Measurements from ENCODE around the gene GLI1.
"Not testable (repeated sequence)": the region's sequence is repeated elsewhere in the genome, so short reads cannot be mapped to it uniquely, and the experiment has no call there.

Gene GLI1

DNA sequence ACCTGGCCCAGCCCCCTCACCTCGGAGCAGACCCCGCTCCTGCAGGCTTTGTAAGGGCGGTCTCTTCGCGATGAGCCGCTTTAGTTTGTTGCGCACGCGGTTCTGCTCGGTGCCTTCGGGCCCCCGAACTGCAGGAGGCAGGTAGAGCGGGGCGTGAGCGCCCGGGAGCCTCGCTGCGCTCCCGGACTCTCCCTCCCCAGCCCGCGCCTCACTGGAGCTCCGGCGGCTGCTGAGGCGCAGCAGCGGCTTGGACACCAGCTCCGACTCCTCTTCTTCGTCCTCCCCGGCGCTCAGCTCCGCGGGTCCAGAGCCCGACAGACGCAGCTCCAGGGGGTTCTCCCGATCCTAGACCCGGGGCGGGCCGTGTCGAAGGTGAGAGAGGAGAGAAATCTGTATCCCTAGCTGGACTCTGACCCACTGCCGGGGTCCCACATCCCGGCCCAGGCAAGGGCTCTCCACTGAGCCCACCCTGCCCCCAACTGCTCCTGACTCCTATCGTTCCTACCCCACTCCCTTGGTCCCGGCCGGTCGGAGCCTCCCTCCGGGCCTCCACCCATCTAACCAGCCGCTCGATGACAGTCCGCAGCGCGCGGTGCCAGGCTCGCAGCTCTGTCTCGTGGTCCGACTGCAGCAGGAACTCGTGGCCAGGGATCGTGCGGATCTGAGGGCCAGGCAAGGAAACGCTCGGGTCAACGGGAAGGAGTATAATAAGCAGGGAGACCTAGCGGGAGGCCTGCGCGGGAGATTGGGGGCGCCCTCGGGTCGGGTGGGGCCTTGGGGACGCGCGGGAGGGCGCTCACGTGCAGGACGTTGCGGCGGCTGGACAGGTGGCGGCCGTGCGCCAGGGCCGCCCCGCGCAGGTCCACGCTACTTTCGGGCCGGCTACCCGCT, 15.9 kb downstream of the GLI1 start:
- DNase-seq = peak in 2 of 56 donors; percentile 10 to 16

DNA sequence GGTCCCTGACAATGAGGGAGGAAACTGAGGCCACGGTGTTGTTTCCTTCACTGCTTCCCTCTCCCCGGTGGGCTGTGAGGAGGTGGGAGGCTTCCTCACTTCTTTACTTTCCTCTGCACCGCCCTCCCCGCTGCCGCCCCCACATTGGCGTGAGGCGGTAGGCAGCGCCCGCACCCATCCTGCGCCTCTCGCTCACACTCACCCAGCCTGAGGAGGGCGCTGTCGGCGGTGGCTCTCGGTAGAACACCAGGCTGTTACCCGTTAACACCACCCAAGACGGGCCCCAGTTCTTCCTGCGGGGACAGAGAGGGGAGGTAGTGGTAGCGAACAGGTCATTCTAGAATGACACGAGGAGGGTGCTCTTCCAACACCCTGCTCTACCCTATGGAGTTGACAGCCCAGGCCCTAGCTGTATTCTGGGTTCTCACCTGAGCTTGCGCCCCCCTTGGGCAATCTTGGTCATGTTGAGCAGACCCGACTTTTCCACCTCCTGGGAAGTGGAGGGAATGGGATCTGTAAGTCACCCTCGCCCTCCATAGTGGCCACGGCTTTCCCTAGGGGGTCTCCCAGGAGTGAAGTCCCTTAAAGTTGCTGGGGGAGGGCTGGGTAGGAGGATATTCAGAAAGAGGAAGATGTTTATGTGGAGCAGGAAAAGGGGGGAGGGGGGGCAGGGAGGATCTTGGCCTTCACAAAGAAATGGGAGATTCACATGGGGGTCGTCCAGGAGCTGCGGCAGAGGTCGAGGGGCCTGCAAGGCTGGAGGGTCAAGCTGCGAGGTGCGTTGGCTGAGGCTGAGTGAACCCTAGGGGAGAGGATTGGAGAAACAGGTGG, 16.8 kb downstream of the GLI1 start:
- DNase-seq = peak in 1 of 56 donors; percentile 10

DNA sequence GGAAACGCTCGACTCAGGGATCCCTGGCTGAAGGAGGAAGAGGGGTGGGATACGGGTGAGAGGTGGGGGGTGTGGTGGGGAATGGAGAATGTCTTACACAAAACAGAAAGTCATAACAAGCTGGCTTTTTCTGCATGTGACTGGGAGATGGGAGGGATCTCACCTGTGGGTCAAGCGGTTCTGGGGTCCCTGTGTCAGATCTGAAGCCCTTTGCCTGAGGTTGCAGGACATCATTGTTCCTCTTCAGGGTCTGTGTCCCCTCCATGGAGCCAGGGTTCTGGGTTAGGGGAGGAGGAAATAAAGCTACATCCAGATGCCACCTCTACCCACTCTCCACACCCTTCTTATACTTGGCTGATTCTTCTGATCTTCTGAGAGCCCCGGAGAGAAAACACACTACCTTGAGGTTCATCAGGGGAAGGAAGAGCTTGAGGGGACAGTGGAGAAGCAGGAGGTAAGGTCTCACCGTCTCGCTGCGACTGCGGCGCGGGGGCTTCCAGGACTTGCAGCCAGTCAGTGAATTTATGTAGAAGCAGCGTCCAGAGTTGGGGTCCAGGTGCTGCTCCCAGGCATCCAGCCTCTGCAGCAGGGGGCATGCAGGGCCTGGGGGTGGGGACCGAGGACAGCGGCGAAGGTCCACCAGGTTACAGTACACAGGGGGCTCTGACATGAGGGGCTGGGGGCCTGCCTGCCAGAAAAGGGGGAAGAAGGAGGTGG, 17.6 kb downstream of the GLI1 start:
- DNase-seq = no peak

DNA sequence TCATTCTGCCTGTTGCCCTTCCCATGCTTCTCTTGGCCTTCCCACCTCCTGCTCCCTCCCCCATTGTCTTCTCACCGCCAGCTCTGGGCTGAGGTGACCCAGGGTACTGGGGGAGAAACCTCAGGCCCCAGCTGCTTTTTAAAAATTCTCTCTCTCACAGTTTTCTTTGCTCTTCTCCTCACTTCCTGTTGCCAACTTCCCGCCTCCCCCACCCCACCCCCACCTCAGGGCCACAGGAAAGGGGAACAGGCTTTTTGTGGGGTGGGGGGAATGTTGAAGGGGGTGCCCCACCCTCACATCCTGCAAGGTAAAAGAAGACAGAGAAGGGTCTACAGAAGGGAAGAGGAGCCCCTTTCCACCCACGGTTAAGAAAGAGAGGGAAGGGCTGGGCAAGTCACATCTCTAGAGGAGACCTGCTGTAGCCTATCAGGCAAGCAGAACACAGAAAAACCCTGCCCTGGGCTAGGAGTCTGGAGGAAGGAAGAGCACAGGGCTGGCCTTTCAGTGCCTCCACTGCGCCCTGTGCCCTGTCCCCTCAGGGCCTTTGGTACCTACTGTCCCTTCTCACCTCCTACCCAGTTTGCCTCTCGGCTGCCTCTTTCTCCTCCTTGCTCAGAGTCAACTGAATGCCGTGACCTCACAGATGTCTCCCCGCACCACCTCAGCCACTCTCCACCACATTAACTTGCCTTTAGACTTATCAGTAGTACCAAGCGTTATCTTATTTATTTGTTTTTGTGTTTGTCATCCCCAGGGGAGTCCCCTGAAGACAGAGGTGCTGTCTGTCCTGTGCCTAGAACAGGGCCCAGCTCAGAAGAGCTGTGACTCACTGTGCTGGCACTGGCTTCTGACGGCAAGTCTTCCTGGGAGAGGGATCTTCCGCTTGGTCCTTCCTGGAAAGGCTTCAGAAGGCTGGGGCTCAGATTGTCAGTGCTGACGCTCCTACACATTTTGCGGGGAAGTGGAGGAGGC, 18.4 kb downstream of the GLI1 start:
- DNase-seq = no peak

DNA sequence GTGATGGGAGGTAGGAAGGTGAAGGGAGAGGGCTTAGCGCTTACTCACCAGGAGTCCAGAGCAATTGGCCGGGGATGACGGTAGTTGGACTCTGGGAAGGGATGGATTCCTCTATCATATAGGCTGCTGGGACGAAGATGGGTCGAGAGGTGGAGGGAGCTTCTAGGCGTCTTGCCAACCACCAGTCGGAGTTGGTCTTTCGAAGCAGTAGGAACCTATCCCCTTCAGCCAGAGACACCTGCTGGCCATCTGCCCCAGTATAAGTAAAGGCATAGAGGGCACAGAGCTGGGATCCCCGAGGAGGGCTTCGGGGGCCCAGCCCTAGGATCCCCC, 19.4 kb downstream of the GLI1 start:
- DNase-seq = no peak

DNA sequence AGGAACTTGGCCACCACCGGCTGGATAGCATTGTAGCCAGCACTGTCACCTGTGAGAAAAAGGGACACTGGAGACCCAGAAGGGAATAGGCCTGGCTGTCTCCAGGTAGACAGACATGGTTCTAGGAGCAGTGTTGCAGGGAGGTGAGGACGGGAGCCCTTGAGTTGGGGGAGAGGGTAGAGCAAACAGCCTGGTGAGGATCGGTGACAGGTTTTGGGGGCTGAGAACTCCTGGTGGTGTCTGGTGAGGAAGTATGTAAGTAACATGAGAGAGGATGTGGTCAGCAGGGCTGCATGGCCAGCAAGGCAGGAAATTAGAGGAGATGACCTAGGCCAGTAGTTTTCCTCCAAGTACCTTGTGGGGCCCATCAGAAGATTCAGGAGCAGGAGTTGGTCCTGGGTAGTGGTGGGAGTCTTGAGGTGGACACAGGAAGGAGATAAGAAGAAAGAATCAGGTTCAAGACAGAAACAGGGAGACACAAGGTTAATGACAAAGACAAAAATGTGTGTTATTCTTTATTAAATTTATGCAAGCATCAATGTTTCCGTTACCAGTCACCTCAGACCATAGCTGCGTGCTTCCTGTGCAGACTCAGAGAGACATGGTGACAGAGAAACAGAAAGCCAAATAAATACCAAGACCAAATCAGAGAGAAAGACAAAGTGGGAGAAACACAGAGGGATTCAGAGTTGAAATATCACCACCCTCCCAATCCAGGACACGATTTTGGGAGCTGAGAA, 20.0 kb downstream of the GLI1 start, which contains the start of gene ARHGAP9:
Gene ARHGAP9 (minus strand): TSS at position 491 of the 740 bp plus-strand sequence. CDS start 460 bp downstream, at position 31.
- DNase-seq = peak in 1 of 56 donors; percentile 7

DNA sequence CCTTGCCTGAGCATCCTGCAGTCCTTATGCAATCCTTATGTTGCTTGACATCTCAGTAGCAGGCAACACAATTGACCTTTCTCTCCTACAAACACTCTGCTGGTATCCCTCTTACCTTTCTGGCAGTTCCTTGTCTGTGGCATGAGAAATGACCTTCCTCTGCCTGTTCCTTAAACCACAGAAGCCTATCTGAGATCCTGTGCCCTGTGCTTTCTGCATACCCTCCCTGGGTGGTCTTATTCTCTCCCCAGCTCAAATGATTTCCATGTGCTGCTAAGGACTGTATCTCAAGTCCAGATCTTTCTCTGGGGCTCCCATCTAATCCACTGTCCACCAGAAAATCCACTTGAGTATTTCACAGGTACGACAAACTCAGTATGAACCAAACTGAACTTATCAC, 22.1 kb downstream of the GLI1 start:
- no peak for DNase-seq

DNA sequence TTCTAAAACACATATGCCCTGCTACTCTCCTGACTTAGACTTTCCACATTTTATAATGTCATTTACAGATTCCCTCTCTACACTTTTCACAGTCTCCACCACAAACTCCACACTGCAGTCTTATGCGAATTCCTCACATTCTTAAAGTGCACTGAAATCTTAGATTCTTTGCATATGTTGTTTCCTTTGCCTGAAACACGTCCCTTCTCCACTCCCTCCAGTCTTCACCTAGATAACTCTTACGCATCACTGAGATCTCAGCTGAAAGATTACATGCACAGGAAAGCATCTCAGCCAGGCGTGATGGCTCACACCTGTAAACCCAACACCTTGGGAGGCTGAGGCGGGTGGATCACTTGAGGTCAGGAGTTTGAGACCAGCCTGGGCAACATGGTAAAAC, 23.9 kb downstream of the GLI1 start:
- DNase-seq = no peak

DNA sequence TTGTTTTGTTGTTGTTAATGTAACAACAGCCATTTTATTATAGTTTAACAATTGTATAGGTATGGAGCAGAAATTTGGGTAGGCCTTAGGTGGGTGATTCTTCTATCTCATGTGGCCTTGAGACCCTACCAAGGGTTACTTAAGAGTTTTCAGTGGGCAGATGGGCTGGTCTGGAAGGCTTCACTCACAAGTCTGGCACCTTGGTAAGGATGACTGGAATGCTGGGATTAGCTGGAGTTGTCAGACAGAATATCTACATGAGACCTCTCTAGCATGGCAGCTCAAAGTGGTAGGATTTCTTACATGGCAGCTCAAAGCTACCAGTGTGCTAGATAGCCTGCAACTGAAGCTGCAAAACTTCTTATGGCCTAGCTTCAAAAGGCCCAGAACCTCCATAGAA, 26.1 kb downstream of the GLI1 start:
- no peak for DNase-seq

DNA sequence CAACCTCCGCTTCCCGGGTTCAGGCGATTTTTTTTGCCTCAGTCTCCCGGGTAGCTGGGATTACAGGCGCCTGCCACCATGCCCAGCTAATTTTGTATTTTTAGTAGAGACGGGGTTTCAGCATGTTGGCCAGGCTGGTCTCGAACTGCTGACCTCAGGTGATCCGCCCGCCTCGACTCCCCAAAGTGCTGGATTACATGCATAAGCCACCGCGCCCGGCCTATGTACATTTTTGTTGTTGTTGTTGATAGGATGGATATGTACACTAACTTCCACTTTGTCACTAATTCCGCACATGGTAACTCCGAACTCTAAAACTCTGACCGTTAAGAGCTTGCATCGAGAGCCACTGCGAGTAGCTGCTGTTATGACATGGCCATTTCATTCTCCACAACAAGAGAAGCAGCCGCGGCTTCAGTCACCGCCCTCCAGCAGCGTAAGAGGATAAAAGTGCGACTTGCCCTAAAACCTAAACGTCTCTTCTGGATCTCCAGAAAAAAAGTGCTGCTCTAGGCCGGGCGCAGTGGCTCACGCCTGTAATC, 27.5 kb downstream of the GLI1 start:
- peak in 1 of 56 donors; percentile 15 for DNase-seq

DNA sequence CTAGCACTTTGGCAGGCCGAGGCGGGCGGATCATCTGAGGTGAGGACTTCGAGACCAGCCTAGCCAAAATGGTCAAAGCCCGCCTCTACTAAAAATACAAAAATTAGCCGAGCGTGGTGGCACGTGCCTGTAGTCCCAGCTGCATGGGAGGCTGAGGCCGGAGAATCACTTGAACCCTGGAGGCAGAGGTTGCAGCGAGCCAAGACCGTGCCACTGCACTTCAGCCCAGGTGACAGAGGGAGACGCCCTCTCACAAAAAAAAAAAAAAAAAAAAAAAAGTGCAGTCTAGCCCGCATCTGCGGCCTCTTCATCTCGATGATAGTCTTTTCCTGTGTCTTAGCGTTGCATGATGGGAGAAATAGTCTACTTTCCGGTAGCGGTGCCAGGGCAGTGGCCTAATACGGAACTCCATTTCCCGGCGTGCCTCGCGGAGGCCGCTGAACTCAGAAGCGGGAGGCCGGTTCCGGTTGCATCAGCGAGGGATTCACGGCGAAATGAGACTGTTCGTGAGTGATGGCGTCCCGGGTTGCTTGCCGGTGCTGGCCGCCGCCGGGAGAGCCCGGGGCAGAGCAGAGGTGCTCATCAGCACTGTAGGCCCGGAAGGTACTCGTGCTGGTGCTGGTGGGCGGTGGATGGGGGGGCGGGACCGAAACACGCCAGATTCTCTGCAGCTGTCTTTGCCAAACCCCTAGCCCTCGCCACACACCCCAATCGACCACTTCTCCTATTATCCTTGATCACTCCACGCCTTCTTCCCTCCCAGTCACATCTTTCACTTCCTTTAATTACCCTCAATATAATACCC, 28.2 kb downstream of the GLI1 start, which contains the start of gene MARS1:
Gene MARS1 (plus strand): TSS at position 472 of the 805 bp plus-strand sequence. CDS start 23 bp downstream, at position 495.
- peak; percentile 46 to 98 (median 91) for DNase-seq

DNA sequence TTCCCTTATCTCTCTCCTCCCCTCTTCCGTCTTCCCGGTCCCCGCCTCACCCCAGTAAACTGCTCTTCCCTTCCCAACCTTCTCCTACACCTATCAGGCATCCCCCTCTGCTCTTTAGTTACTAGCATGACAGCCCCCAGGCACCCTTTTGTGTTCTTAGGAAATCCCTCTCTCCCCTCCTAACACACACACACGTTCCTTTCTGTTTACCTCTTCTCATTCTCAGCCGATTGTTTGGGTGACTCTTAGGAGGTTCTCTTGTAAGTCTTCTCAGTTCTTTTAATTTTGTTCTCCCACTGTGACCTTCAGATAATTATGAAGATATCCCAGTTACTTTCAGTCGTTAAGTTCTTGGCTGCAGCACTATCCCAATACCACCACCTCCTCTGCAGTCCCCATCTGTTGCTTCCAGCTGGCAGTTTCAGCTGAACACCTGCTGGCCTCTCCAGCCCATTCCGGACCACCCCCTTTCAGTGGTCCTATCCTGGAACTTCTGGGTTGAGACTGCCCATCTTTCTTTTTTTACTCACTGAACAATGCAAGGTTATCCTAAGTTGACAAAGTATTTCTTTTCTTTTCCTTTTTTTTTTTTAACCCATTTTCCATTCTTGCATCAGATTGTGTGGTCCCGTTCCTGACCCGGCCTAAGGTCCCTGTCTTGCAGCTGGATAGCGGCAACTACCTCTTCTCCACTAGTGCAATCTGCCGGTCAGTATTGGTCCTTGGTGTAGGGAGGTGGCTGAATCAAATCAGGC, 29.0 kb downstream of the GLI1 start:
- no peak for DNase-seq

DNA sequence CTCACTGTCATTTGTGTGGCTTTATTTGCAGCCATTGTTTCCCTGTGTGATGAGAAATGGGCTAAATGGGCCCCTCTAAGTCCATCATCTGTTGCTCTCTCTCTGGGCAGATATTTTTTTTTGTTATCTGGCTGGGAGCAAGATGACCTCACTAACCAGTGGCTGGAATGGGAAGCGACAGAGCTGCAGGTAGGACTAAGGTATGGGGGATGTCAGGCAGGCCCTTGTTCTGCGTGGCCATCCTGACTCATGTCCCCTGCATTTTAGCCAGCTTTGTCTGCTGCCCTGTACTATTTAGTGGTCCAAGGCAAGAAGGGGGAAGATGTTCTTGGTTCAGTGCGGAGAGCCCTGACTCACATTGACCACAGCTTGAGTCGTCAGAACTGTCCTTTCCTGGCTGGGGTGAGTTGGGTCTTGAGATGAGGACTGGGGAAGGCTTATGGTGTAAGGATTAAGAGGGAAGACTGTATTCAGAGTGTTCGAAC, 29.6 kb downstream of the GLI1 start:
- DNase-seq = no peak

DNA sequence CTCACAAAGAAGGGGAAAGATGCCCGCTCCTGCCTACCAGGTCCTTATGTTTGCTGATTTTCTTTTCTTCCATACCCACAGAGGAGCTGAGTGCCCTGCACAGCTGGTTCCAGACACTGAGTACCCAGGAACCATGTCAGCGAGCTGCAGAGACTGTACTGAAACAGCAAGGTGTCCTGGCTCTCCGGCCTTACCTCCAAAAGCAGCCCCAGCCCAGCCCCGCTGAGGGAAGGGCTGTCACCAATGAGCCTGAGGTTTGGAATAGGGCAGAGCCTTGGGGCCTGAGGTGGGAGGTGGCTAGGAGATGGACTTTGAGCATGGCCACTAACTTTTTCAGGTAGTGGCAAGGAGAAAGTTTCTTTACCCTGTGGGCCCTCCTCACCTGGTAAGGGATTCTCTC, 30.5 kb downstream of the GLI1 start:
- DNase-seq = no peak

DNA sequence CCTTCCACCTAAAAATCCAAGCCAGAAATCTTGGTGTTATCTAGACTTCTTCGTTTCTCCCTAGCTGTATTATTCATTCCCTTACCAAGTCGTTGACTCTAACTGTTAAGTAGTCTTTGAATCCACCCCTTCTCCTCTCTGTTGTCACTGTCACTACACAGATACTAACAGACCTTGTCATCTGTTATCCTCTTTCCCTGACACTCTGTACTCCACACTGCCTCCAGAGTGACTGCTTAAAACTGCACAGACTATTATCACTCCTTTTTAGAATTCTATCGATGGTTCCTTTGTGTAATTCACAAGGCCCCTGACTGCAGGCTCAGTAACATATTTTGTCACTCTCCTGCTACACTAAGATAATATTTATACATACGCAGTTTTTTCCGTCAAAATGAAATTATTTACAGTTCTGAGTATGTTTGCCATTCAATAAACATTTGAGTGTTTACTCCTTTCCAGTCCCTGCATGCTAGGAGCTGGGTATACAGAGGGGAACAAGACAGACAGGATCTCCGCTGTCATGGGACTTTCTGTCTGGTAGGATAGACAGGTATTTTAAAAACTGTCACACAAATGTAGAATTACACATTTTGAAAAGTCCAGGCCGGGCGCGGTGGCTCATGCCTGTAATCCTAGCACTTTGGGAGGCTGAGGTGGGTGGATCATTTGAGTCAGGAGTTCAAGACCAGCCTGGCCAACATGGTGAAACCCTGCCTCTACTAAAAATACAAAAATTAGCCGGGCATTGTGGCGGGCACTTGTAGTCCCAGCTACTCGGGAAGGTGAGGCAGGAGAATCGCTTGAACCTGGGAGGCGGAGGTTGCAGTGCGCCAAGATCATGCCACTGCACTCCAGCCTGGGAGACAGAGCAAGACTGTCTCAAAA, 32.1 kb downstream of the GLI1 start:
- no peak for DNase-seq

DNA sequence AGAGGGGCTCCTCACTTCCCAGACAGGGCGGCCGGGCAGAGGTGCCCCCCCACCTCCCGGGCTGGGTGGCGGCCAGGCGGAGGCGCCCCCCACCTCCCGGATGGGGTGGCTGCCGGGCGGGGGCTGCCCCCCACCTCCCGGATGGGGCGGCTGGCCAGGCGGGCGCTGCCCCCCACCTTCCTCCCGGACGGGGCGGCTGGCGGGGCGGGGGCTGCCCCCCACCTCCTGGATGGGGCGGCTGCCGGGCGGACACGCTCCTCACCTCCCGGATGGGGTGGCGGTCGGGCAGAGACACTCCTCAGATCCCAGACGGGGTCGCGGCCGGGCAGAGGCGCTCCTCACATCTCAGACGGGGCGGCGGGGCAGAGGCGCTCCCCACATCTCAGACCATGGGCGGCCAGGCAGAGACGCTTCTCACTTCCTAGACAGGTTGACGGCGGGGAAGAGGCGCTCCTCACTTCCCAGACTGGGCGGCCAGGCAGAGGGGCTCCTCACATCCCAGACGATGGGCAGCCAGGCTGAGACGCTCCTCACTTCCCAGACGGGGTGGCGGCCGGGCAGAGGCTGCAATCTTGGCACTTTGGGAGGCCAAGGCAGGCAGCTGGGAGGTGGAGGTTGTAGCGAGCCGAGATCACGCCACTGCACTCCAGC, 35.6 kb downstream of the GLI1 start:
- DNase-seq = not testable (repeated sequence)
